ENCODE data around the gene MAPK10.

GRCh38 chr4:86302251-86302650 is 57.6 kb downstream of the MAPK10 start:
- TF ChIP-seq POU2F2 (IDR thresholded peaks at IDR 0.05; ENCODE audit: low read depth, low read length) (no peak), POLR2A (IDR thresholded peaks at IDR 0.05; ENCODE audit: low read depth, low read length) (no peak)
